ENCODE data around the gene DVL1. TPM values are rescaled to one million over a fixed set of nuclear protein-coding genes. Genes with fewer than 3 reads are reported as not detected.

Gene DVL1
- total and polyA plus RNA-seq, 7 donors = 25.8 to 85.0 (median 58.9) TPM

DNA sequence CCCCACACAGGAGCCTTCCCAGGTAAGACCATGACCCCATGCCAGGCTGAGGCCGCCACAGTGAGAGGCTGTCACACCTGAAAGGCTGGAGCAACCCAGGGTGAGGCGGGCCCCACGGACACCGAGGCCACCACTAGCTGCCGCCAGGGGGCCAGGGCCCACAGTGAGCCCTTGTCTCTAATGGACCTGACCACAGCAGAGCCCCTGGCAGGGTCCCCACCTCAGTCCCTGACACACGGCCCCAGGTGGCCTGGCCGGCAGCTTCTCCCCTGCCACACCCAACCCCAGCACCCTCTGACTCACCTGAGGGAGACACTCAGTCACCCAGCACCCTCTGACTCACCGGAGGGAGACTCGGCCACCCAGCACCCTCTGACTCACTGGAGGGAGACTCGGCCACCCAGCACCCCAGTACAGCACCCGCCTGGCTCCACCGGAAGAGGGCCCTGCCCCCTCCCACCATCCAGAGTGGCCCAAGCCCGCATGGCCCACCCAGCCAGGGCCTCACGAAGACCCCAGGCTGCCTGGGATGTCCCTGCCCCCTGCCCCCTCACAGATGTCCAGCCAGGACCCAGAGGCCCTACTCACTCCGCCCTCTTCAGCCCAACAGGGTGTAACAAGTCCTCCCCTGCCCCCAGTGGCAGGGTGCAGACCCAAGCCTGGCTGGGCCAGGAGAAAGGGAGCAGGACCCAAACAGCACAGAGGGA lies 4.4 kb downstream of the DVL1 start:
- no peaks in the 10 kb centered on the region for H3K27me3 ChIP-seq
- peaks cover 0 to 45% (median 42%) of the 10 kb centered on the region in 4 donors for H3K4me1 ChIP-seq
- H3K36me3 ChIP-seq = peaks cover 7 to 23% (median 15%) of the 10 kb centered on the region in 4 donors
- 58 to 71% methylated on average over 15 of the region's 15 CpGs for WGBS, 2 donors
- intact Hi-C loops (cut with DNase I) = no loop called here
- H3K4me3 ChIP-seq = no peak overlapping the region
- H3K9me3 ChIP-seq = no peaks in the 10 kb centered on the region
- TF ChIP-seq POLR2AphosphoS5 (IDR thresholded peaks at IDR 0.05) (no peak), POLR2A (IDR thresholded peaks at IDR 0.05) (no peak)
- TF ChIP-seq, protein P1, sequence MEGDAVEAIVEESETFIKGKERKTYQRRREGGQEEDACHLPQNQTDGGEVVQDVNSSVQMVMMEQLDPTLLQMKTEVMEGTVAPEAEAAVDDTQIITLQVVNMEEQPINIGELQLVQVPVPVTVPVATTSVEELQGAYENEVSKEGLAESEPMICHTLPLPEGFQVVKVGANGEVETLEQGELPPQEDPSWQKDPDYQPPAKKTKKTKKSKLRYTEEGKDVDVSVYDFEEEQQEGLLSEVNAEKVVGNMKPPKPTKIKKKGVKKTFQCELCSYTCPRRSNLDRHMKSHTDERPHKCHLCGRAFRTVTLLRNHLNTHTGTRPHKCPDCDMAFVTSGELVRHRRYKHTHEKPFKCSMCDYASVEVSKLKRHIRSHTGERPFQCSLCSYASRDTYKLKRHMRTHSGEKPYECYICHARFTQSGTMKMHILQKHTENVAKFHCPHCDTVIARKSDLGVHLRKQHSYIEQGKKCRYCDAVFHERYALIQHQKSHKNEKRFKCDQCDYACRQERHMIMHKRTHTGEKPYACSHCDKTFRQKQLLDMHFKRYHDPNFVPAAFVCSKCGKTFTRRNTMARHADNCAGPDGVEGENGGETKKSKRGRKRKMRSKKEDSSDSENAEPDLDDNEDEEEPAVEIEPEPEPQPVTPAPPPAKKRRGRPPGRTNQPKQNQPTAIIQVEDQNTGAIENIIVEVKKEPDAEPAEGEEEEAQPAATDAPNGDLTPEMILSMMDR (IDR thresholded peaks at IDR 0.05) = peak in 1 of 4 experiments; percentile 33
- H3K27ac ChIP-seq = peak overlapping the region in 1 of 4 donors; percentile 8
- DNase-seq = no peak

DNA sequence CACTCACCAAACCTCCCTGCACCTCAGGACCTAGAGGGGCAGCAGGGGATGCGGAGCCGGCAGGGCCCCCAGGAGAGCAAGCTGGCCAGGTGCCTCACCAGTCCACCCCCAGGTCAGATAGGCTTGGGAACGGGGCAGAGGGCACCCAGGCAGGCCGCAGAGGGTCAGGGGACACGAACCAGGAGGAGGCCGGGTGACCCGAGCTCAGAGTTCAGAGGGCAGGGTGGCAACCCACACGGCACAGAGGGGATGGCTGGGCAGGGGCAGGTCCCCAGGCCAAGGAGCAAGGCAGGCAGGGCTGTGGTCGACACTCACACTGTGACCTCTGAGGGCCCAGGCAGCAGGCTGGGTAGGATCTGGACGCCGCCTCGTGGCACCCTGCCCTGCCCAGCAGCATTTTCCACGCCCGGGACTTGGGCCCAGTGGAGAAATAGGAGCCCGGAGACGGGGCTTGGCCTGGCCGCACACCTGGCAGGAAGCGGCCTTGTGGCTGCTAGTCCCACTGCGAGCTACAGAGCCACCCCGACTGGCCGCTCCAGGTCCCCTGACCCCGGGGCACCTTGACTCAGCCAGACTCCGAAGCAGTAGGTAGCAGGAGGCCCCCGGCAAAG lies 5.3 kb downstream of the DVL1 start:
- no peak overlapping the region for H3K4me3 ChIP-seq
- 81 to 89% methylated on average over 24 of the region's 24 CpGs for WGBS, 2 donors
- DNase-seq = no peak
- TF ChIP-seq EP300 (IDR thresholded peaks at IDR 0.05) (no peak), POLR2A (IDR thresholded peaks at IDR 0.05) (no peak)
- TF ChIP-seq, protein P1 (IDR thresholded peaks at IDR 0.05) = no peak
- H3K27ac ChIP-seq = no peak overlapping the region
- no peaks in the 10 kb centered on the region for H3K9me3 ChIP-seq
- peaks cover 7 to 32% (median 22%) of the 10 kb centered on the region in 4 donors for H3K36me3 ChIP-seq
- intact Hi-C loops (cut with DNase I) = no loop called here
- H3K27me3 ChIP-seq = no peaks in the 10 kb centered on the region
- peaks cover 0 to 45% (median 42%) of the 10 kb centered on the region in 4 donors for H3K4me1 ChIP-seq

DNA sequence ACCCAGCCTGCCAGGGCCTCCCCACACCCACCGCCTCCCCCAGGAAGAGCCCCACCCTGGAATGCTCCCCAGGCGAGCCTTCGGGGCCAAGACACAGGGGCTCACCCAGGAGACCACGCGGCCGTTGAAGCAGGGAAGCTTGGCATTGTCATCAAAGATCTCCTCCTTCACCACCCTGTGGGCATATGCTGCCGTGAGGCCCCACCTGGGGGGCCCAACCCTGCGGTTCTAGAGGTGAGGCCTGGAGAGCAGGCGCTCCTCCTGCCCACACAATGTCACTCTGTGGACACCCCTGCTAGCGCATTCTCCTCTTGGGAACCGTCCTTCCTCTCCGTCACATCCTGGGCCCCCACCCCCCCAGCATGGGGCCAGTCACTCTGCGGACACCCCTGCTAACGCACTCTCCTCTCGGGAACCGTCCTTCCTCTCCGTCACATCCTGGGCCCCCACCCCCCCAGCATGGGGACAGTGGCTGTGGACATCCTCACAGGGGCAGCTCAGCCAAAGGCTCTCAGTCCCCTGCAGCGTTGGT lies 6.6 kb downstream of the DVL1 start:
- Histone ChIP-seq H3K4me1 (peaks cover 0 to 36% (median 33%) of the 10 kb centered on the region in 4 donors), H3K9me3 (no peaks in the 10 kb centered on the region), H3K27me3 (no peaks in the 10 kb centered on the region), H3K36me3 (peaks cover 16 to 45% (median 33%) of the 10 kb centered on the region in 4 donors), H3K4me3 (no peak overlapping the region), H3K27ac (no peak overlapping the region)
- 89 to 91% methylated on average over 18 of the region's 18 CpGs for WGBS, 2 donors
- TF ChIP-seq POLR2AphosphoS5 (IDR thresholded peaks at IDR 0.05) (no peak), POLR2A (IDR thresholded peaks at IDR 0.05) (no peak), EP300 (IDR thresholded peaks at IDR 0.05) (no peak)
- TF ChIP-seq, protein P1 (IDR thresholded peaks at IDR 0.05) = no peak
- intact Hi-C loops (cut with DNase I) = no loop called here
- DNase-seq = no peak

DNA sequence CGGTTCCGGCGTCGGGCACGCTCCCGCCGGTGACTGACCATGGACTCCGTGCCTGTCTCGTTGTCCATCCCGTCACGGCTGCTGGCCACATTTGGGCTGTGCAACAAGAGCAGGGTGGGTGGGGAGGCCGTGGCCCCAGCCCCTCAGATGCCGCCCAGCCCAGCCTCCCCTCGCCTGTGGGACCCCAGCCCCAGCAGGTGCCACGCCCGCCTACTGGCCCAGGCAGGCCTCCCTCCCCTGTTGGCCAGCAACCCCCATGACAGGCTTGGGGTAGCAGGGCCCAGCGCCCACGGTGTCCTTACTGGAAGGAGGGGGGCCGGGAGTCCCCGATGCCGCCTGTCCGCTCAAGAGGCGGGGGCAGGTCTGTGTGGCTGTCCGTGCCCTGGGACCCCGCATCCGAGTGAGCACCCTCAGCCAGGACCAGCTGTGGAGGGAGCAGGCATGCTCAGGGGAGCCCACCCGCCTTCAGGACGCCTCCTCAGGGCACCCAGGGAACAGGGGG lies 7.1 kb downstream of the DVL1 start:
- TF ChIP-seq EP300 (IDR thresholded peaks at IDR 0.05) = no peak
- TF ChIP-seq POLR2AphosphoS5 (IDR thresholded peaks at IDR 0.05) = no peak
- TF ChIP-seq, protein P1 (IDR thresholded peaks at IDR 0.05) = no peak
- TF ChIP-seq POLR2A (IDR thresholded peaks at IDR 0.05) = no peak
- no peak overlapping the region for H3K27ac ChIP-seq
- peaks cover 0 to 31% (median 28%) of the 10 kb centered on the region in 4 donors for H3K4me1 ChIP-seq
- H3K36me3 ChIP-seq = peaks cover 16 to 50% (median 36%) of the 10 kb centered on the region in 4 donors
- no peak for DNase-seq
- no peak overlapping the region for H3K4me3 ChIP-seq
- no peaks in the 10 kb centered on the region for H3K9me3 ChIP-seq
- intact Hi-C loops (cut with DNase I) = no loop called here
- WGBS, 2 donors = 96 to 98% methylated on average over 28 of the region's 28 CpGs
- no peaks in the 10 kb centered on the region for H3K27me3 ChIP-seq

All from sigmoid colon (tissue), 7 donors.